Ramos (cell line): ENCODE data around the gene TCP11X1.
"Not testable (repeated sequence)": the region's sequence is repeated elsewhere in the genome, so short reads cannot be mapped to it uniquely, and the experiment has no call there.

Experiments
- in situ Hi-C: fragments of 300-500 bp; cut with MboI; formaldehyde crosslinking; loops from one replicate; pipeline ENCODE4 v1.14.3; 2022; ENCODE audit warnings: low sequenced_read_pairs; ENCODE audit not compliant: unreplicated experiment

TCP11X1 gene

DNA sequence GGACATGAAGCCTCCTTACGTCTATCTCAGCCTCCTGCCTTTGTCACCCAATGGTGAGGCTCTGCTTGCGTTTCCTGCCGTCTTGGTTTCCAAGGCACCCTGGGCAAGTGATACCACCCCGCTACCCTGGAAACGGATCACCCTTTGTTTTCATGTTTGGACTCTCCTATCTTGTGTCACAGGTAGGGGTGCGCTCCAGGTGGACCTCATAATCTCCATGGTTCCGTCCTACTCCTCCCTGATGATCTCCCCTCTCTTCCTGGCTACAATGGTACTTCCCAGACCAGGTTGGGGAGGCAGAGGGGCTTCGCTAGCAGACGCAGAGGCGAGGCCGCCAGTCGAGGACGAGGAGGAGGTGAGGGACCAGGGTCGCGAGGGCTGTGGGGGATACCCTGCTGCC lies at the start of gene TCP11X1:
TSS of gene TCP11X1 (plus strand) at position 316 of the 400 bp plus-strand sequence.
- in situ Hi-C loops = not testable (repeated sequence)

DNA sequence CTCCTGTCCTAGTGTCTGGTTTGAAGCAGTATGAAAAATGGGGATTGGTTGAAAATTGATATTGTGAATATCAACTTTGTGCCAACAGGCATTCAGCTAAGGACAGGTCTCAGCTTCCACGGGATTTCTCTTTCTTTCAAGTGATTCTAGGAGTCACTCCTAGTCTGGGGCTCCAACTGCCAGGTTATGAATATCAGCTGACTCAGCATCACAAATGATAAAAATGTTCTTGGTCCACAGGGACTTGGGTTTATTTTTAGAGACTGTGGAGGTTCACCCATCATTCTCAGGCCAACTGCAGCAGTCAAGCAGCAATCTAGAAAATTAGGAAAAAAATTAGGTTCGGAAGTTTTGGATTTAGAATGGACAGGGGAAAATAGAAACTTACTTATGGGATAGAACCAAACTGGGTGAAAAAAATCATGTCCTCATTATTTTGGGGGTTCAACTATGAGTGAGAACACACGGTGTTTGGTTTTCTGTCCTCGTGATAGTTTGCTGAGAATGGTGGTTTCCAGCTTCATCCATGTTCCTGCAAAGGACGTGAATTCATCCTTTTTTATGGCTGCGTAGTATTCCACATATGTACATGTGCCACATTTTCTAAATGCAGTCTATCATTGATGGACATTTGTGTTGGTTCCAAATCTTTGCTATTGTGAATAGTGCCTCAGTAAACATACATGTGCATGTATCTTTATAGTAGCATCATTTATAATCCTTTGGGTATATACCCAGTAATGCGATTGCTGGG lies 29.0 kb upstream of the TCP11X1 start:
- in situ Hi-C loops = no loop called here

GRCh38 chrX:102207940-102208339 lies 7.2 kb upstream of the TCP11X1 start:
- in situ Hi-C loops = not testable (repeated sequence)

GRCh38 chrX:102216497-102216896 lies 1.4 kb downstream of the TCP11X1 start:
- in situ Hi-C loops = not testable (repeated sequence)

DNA sequence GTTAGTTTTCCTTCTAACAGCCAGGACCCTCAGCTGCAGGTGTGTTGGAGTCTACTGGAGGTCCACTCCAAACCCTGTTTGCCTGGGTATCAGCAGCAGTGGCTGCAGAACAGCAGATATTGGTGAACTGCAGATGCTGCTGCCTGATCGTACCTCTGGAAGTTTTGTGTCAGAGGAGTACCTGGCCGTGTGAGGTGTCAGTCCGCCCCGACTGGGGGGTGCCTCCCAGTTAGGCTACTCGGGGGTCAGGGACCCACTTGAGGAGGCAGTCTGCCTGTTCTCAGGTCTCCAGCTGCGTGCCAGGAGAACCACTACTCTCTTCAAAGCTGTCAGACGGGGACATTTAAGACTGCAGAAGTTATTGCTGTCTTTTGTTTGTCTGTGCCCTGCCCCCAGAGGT lies 20.6 kb downstream of the TCP11X1 start:
- in situ Hi-C loops = not testable (repeated sequence)

DNA sequence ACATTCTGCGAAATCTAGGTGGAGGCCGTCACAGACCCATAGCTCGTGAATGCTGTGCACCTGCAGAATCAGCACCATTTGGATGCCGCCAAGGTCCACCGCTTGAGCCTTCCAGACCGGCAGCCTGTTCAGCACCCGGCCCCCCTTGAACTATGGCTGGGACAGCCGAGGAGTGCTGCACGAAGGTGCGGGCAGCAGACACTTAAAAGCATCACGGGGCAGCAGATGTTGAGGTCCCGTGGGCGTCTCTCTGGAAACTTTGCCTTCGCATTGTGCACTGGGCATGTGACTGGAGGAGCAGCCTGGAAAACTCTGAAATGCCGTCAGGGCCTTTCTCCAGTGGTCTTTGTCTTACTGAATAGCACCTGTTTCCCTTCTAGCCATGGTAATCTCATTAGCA lies 25.2 kb downstream of the TCP11X1 start:
- in situ Hi-C loops = not testable (repeated sequence)

GRCh38 chrX:102246893-102247292 lies 31.8 kb downstream of the TCP11X1 start, which contains the start of gene NXF2:
TSS of gene NXF2 (plus strand) at chrX:102247167. CDS start at chrX:102307079, 59,912 bp downstream.
- in situ Hi-C loops = not testable (repeated sequence)

DNA sequence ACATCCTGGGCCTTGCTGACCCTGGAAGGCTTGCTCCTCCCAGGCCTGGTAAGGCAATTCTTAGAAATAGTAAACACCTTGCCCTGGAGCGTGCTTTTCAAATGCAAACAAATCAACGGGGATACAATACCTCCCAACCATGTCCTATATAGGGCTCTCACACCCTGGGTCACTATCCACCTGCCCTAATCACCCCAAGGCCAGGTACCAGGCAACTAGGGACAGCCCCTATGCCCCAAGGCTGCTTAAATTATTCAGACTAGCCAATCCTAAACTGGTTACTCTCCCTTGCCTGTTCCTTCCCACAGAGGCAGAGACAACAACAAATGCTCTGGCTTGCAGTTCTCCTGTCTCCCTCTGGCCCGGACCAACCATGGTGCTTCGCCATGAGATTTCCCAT lies 57.1 kb downstream of the TCP11X1 start:
- in situ Hi-C loops = not testable (repeated sequence)
